HEK293T (cell line): ENCODE data around the gene PRR3.

ENCODE experiments used
- CTCF ChIA-PET: fragments of 350-600 bp; formaldehyde crosslinking; extraction: SDS; loops from one replicate; lab custom pipeline; 2021; ENCODE audit warnings: antibody characterized with exemption, inconsistent platforms; lab: Yijun Ruan, JAX
- POLR2A ChIA-PET: fragments of 350-600 bp; formaldehyde crosslinking; extraction: SDS; loops from one replicate; lab custom pipeline; 2020; ENCODE audit warnings: antibody characterized with exemption, inconsistent platforms; lab: Yijun Ruan, JAX
- DNase-seq: peaks from one replicate; pipeline ENCODE4 v3.0.0; 2012; ENCODE audit warnings: mixed read lengths; ENCODE audit errors: extremely low spot score
- ARNT ChIP-seq: fragments of 450-650 bp; IDR thresholded peaks from 2 replicates; pipeline ENCODE4 v1.6.1; 2017; ENCODE audit warnings: mild to moderate bottlenecking
- BHLHE40 ChIP-seq: fragments of 450-650 bp; IDR thresholded peaks from 2 replicates; pipeline ENCODE4 v1.6.1; 2016; ENCODE audit warnings: mild to moderate bottlenecking, moderate library complexity, borderline replicate concordance
- CTBP1 ChIP-seq: fragments of 450-650 bp; IDR thresholded peaks from 2 replicates; pipeline ENCODE4 v1.6.1; 2016; ENCODE audit warnings: borderline replicate concordance
- ELF4 ChIP-seq: fragments of 450-650 bp; IDR thresholded peaks from 2 replicates; pipeline ENCODE4 v1.6.1; 2017; ENCODE audit warnings: antibody characterized with exemption
- FOXA1 ChIP-seq: fragments of 450-650 bp; IDR thresholded peaks from 2 replicates; pipeline ENCODE4 v1.6.1; 2016; ENCODE audit warnings: mild to moderate bottlenecking
- FOXK2 ChIP-seq: fragments of 450-650 bp; IDR thresholded peaks from 2 replicates; pipeline ENCODE4 v1.6.1; 2016; ENCODE audit warnings: mild to moderate bottlenecking
- FOXM1 ChIP-seq: fragments of 450-650 bp; IDR thresholded peaks from 2 replicates; pipeline ENCODE4 v1.6.1; 2017; ENCODE audit warnings: mild to moderate bottlenecking, borderline replicate concordance
- HDGF ChIP-seq: fragments of 450-650 bp; IDR thresholded peaks from 2 replicates; pipeline ENCODE4 v1.6.1; 2017; ENCODE audit warnings: antibody characterized with exemption, borderline replicate concordance
- L3MBTL2 ChIP-seq: fragments of 450-650 bp; conservative IDR thresholded peaks from 2 replicates; pipeline ENCODE4 v1.6.1; 2016; ENCODE audit warnings: mild to moderate bottlenecking
- LEF1 ChIP-seq: fragments of 450-650 bp; IDR thresholded peaks from 2 replicates; pipeline ENCODE4 v1.6.1; 2017; ENCODE audit warnings: mild to moderate bottlenecking, borderline replicate concordance
- NFRKB ChIP-seq: fragments of 450-650 bp; IDR thresholded peaks from 2 replicates; pipeline ENCODE4 v1.6.1; 2016; ENCODE audit warnings: mild to moderate bottlenecking, moderate library complexity
- PKNOX1 ChIP-seq: fragments of 450-650 bp; IDR thresholded peaks from 2 replicates; pipeline ENCODE4 v1.6.1; 2016
- SP1 ChIP-seq: fragments of 450-650 bp; IDR thresholded peaks from 2 replicates; pipeline ENCODE4 v1.6.1; 2017
- SUZ12 ChIP-seq: fragments of 450-650 bp; IDR thresholded peaks from 2 replicates; pipeline ENCODE4 v1.6.1; 2016; ENCODE audit warnings: mild to moderate bottlenecking
- TARDBP ChIP-seq: fragments of 450-650 bp; IDR thresholded peaks from 2 replicates; pipeline ENCODE4 v1.6.1; 2016
- ZNF384 ChIP-seq: fragments of 450-650 bp; IDR thresholded peaks from 2 replicates; pipeline ENCODE4 v1.6.1; 2016

PRR3 gene

DNA sequence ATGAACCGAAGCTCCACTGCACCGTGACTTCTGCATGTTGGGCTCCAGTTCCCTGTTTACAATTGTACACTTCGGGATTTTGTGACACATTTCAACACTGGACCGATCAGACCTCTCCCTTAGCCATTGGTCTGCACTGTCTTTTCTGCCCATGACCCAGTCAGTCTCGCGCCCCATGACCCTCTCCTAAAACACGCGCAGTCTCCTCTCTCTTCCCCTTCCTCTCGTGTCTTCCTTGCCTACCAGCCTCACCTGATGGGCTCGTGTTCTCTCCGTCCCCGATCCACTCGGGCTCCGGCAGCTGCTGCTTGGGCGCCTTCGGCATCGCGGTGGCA, 13.6 kb downstream of the PRR3 start:
- ChIA-PET POLR2A (interaction anchor here (0.7 to 2.8 kb wide), 15 partner anchors 9 to 437 kb away, joined by 3 to 32 read pairs (median 3); partner anchors contain the start of genes GNL1, MDC1, MRPS18B and PPP1R10), CTCF (interaction anchor here (0.6 to 1.7 kb wide), 4 partner anchors 27 to 125 kb away, joined by 4 to 8 read pairs (median 6); no protein-coding TSS in a partner anchor)
- DNase-seq, result no peak
- TF ChIP-seq SP1, result no peak
- no peak for TF ChIP-seq FOXM1

- ChIA-PET POLR2A (interaction anchor here (0.6 to 2.8 kb wide), 16 partner anchors 10 to 1292 kb away, joined by 3 to 32 read pairs (median 3); partner anchors contain the start of genes GNL1, MDC1, MRPS18B and PPP1R10), CTCF (interaction anchor here (0.9 to 1.7 kb wide), 3 partner anchors 26 to 39 kb away, joined by 4 to 8 read pairs (median 6); no protein-coding TSS in a partner anchor)
- TF ChIP-seq FOXA1 (no peak), FOXK2 (no peak), SUZ12 (no peak), ZNF384 (no peak), NFRKB (no peak), FOXM1 (no peak), HDGF (no peak), ARNT (no peak), ELF4 (peak; percentile 49; the same call in 1 of the 2 replicates), PKNOX1 (no peak), LEF1 (no peak), L3MBTL2 (peak; percentile 97), CTBP1 (no peak), TARDBP (no peak), SP1 (no peak), BHLHE40 (peak; percentile 62; the same call in 1 of the 2 replicates)
- DNase-seq, result peak; percentile 99
Measured at GRCh38 chr6:30571075-30571761, 14.1 kb downstream of the PRR3 start, which contains the start of gene ABCF1. Gene ABCF1, plus strand, starts transcription at chr6:30571442. Its CDS starts 46 bp downstream, at chr6:30571488.

- DNase-seq, result no peak
- TF ChIP-seq ARNT (no peak), PKNOX1 (no peak), LEF1 (no peak), ELF4 (no peak), SUZ12 (no peak), HDGF (no peak), FOXK2 (no peak), BHLHE40 (no peak), NFRKB (no peak), ZNF384 (no peak)
- ChIA-PET POLR2A (interaction anchor here (0.6 to 2.8 kb wide), 14 partner anchors 10 to 1291 kb away, joined by 3 to 32 read pairs (median 4); partner anchors contain the start of genes GNL1, MDC1, MRPS18B and PPP1R10), CTCF (interaction anchor here (0.9 kb wide), 1 partner anchor 30 kb away, joined by 6 read pairs; no protein-coding TSS in a partner anchor)
Measured at GRCh38 chr6:30571762-30572082, 14.6 kb downstream of the PRR3 start.

DNA sequence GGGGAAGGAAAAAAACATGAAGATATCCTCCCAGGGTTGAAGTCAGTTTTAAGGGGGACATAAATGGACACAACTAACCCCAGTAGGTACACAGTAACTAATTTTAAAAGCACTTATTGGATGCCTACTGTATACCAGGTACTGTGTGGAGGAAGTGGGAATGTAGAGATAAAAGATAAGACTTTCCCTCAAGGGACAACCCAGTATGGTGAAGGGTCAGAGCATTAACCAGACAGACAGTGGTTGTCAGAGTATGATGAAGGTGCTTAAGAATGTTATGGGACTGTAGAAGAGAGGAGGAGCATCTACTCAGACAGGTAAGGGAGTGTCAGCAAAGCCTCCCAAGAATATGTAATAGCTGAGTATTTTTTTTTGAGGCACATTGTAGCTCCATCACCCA, 15.1 kb downstream of the PRR3 start:
- ChIA-PET CTCF (no interaction called here), POLR2A (no interaction called here)
- no peak for TF ChIP-seq ELF4
- TF ChIP-seq HDGF, result no peak
- TF ChIP-seq TARDBP, result no peak
- TF ChIP-seq FOXM1, result no peak
- no peak for TF ChIP-seq PKNOX1
- no peak for DNase-seq

GRCh38 chr6:30573113-30573512, 16.0 kb downstream of the PRR3 start:
- POLR2A ChIA-PET, result interaction anchor here (1.1 to 1.7 kb wide), 3 partner anchors 25 to 42 kb away, joined by 3 to 5 read pairs (median 4); no protein-coding TSS in a partner anchor
- CTCF ChIA-PET, result no interaction called here
- no peak for TF ChIP-seq FOXK2
- no peak for TF ChIP-seq TARDBP
- no peak for DNase-seq

- no peak for TF ChIP-seq SUZ12
- TF ChIP-seq HDGF, result no peak
- no peak for TF ChIP-seq FOXM1
- no peak for TF ChIP-seq FOXK2
- no peak for TF ChIP-seq ELF4
- TF ChIP-seq NFRKB, result no peak
- no peak for TF ChIP-seq CTBP1
- no peak for TF ChIP-seq TARDBP
- TF ChIP-seq PKNOX1, result no peak
- no peak for TF ChIP-seq ZNF384
- TF ChIP-seq SP1, result no peak
- TF ChIP-seq BHLHE40, result no peak
- no peak for TF ChIP-seq L3MBTL2
- ChIA-PET POLR2A (interaction anchor here (1.5 kb wide), 1 partner anchor 38 kb away, joined by 3 read pairs; no protein-coding TSS in a partner anchor), CTCF (interaction anchor here (1.2 kb wide), 1 partner anchor 20 kb away, joined by 5 read pairs; no protein-coding TSS in a partner anchor)
- no peak for DNase-seq
Measured at GRCh38 chr6:30578051-30578450, 21.0 kb downstream of the PRR3 start.
